GM12878 (cell line): ENCODE results near the gene TRPM1. TPM values are rescaled to one million over a fixed set of nuclear protein-coding genes. Genes with fewer than 3 reads are reported as not detected.

ENCODE experiments used
- BCL3 ChIP-seq: IDR thresholded peaks from 2 replicates; pipeline ENCODE4 v1.6.1; 2011; ENCODE audit warnings: borderline replicate concordance, low read depth, mild to moderate bottlenecking, moderate library complexity, low read length; ENCODE audit not compliant: insufficient read depth, poor library complexity, severe bottlenecking
- BHLHE40 ChIP-seq, 2 experiments: fragments of 450-650 bp in 1 of 2; IDR thresholded peaks; 2 replicates each; pipeline ENCODE4 v1.6.1; 2011 to 2017; ENCODE audit warnings: low read depth in 2 of 2, borderline replicate concordance in 1 of 2, improper control_type of control experiment in 1 of 2, low read length in 1 of 2, mild to moderate bottlenecking in 1 of 2
- CBFB ChIP-seq: IDR thresholded peaks from 2 replicates; pipeline ENCODE4 v1.6.1; 2016; ENCODE audit warnings: antibody characterized with exemption, low read depth
- CBX3 ChIP-seq: fragments of 200-600 bp; sonication (generic); IDR thresholded peaks from 2 replicates; pipeline ENCODE4 v1.6.1; 2016; ENCODE audit warnings: low read depth, borderline replicate concordance
- FOXM1 ChIP-seq: IDR thresholded peaks from 2 replicates; pipeline ENCODE4 v1.6.1; 2012; ENCODE audit warnings: low read depth, mild to moderate bottlenecking, inconsistent platforms, low read length, moderate library complexity
- PAX5 ChIP-seq: IDR thresholded peaks from 2 replicates; pipeline ENCODE4 v1.6.1; 2011; ENCODE audit warnings: low read depth, low read length, borderline replicate concordance
- PML ChIP-seq: IDR thresholded peaks from 2 replicates; pipeline ENCODE4 v1.6.1; 2012; ENCODE audit warnings: low read length, inconsistent platforms
- POU2F2 ChIP-seq: IDR thresholded peaks from 3 replicates; pipeline ENCODE4 v1.6.1; 2011; ENCODE audit warnings: low read depth, mild to moderate bottlenecking, low read length, borderline replicate concordance
- RBBP5 ChIP-seq: fragments of 200-600 bp; sonication (generic); conservative IDR thresholded peaks from 2 replicates; pipeline ENCODE4 v1.6.1; 2016
- RCOR1 ChIP-seq: conservative IDR thresholded peaks from 2 replicates; pipeline ENCODE4 v1.6.1; 2012; ENCODE audit warnings: low read depth, low read length, improper control_type of control experiment
- RUNX3 ChIP-seq: IDR thresholded peaks from 2 replicates; pipeline ENCODE4 v1.6.1; 2012; ENCODE audit warnings: low read length, inconsistent platforms
- SIN3A ChIP-seq: IDR thresholded peaks from 2 replicates; pipeline ENCODE4 v1.6.1; 2012; ENCODE audit warnings: low read depth, low read length, improper control_type of control experiment
- SREBF1 ChIP-seq: IDR thresholded peaks from 2 replicates; pipeline ENCODE4 v1.6.1; 2012; ENCODE audit warnings: mild to moderate bottlenecking, low read length
- SREBF2 ChIP-seq: IDR thresholded peaks from 2 replicates; pipeline ENCODE4 v1.6.1; 2012; ENCODE audit warnings: mild to moderate bottlenecking, low read length
- SUPT20H ChIP-seq: IDR thresholded peaks from 2 replicates; pipeline ENCODE4 v1.6.1; 2011; ENCODE audit warnings: low read depth, mild to moderate bottlenecking, low read length, moderate library complexity, borderline replicate concordance; ENCODE audit not compliant: control insufficient read depth
- TCF12 ChIP-seq: IDR thresholded peaks from 2 replicates; pipeline ENCODE4 v1.6.1; 2011; ENCODE audit warnings: low read depth, mild to moderate bottlenecking, low read length
- TCF7 ChIP-seq: IDR thresholded peaks from 2 replicates; pipeline ENCODE4 v1.6.1; 2014; ENCODE audit warnings: antibody characterized with exemption, borderline replicate concordance
- WRNIP1 ChIP-seq: IDR thresholded peaks from 2 replicates; pipeline ENCODE4 v1.6.1; 2011; ENCODE audit warnings: low read depth, low read length, improper control_type of control experiment, borderline replicate concordance
- YBX1 ChIP-seq: fragments of 450-650 bp; IDR thresholded peaks from 2 replicates; pipeline ENCODE4 v1.6.1; 2016; ENCODE audit warnings: antibody characterized with exemption
- ZBED1 ChIP-seq: IDR thresholded peaks from 2 replicates; pipeline ENCODE4 v1.6.1; 2016; ENCODE audit warnings: borderline replicate concordance
- ZNF24 ChIP-seq: fragments of 450-650 bp; IDR thresholded peaks from 2 replicates; pipeline ENCODE4 v1.6.1; 2017; ENCODE audit warnings: antibody characterized with exemption, mild to moderate bottlenecking
- ZNF592 ChIP-seq: fragments of 450-650 bp; IDR thresholded peaks from 2 replicates; pipeline ENCODE4 v1.6.1; 2017; ENCODE audit warnings: mild to moderate bottlenecking, moderate library complexity
- polyA plus RNA-seq, 11 experiments: library from polyadenylated mRNA; depleted of rRNA in 4 of 11; unstranded in 6 of 11; stranded (reverse) in 5 of 11; fragments of >200 nt; fragmentation: Nextera tagmentation in 4 of 11; fragmentation: Illumina TruSeq in 1 of 11; extraction: Ambion mirVana in 4 of 11; extraction: Trizol in 1 of 11; gene quantifications; 1 replicate in 1 of 11; 2 replicates in 10 of 11; pipeline versions ENCODE4 v1.2.1 to v1.2.3, GENCODE V29; 2011 to 2016; ENCODE audit warnings: inconsistent platforms in 2 of 11, missing spikeins in 2 of 11, low read depth in 1 of 11
- total RNA-seq, 4 experiments: library from RNA; depleted of rRNA in 3 of 4; stranded (reverse); fragments of >200 nt in 3 of 4; fragmentation: Illumina TruSeq in 1 of 4; extraction: Trizol in 1 of 4; gene quantifications; 2 replicates each; pipeline versions ENCODE4 v1.2.1 to v1.2.3, GENCODE V29; 2013 to 2021
- TF ChIP-seq, protein P1 (sequence below): fragments of 450-650 bp; IDR thresholded peaks from 2 replicates; pipeline ENCODE4 v1.6.1; 2017; ENCODE audit warnings: antibody characterized with exemption, mild to moderate bottlenecking, moderate library complexity
- TF ChIP-seq, protein P2 (sequence below): fragments of 450-650 bp; IDR thresholded peaks from 2 replicates; pipeline ENCODE4 v1.6.1; 2017; ENCODE audit warnings: borderline replicate concordance

TRPM1 gene
- total and polyA plus RNA-seq, 10 of the 15 experiments (the other 5 are each of a cell fraction or from before 2014, with no cell fraction given): 0.01 to 0.10 (median 0.05) TPM; not detected in 4

- TF ChIP-seq POU2F2 (0 out of 3 replicates have a peak, but pooled peaks have one; percentile 46), CBFB (no peak), TCF7 (no peak), YBX1 (no peak), SREBF1 (peak; percentile 45; the same call in 1 of the 2 replicates), RBBP5 (no peak), PML (no peak), ZNF24 (no peak), BCL3 (no peak), SIN3A (no peak), SREBF2 (no peak), WRNIP1 (no peak), FOXM1 (peak; percentile 51; the same call in 1 of the 2 replicates), TCF12 (no peak), RUNX3 (peak; percentile 80), CBX3 (no peak), ZBED1 (no peak), PAX5 (peak; percentile 96), RCOR1 (no peak), BHLHE40 (IDR thresholded peaks at IDR 0.05; ENCODE audit: borderline replicate concordance in 1 of 2, low read depth in 2 of 2, low read length in 1 of 2) (no peak), SUPT20H (no peak), ZNF592 (no peak)
- TF ChIP-seq, protein P1, sequence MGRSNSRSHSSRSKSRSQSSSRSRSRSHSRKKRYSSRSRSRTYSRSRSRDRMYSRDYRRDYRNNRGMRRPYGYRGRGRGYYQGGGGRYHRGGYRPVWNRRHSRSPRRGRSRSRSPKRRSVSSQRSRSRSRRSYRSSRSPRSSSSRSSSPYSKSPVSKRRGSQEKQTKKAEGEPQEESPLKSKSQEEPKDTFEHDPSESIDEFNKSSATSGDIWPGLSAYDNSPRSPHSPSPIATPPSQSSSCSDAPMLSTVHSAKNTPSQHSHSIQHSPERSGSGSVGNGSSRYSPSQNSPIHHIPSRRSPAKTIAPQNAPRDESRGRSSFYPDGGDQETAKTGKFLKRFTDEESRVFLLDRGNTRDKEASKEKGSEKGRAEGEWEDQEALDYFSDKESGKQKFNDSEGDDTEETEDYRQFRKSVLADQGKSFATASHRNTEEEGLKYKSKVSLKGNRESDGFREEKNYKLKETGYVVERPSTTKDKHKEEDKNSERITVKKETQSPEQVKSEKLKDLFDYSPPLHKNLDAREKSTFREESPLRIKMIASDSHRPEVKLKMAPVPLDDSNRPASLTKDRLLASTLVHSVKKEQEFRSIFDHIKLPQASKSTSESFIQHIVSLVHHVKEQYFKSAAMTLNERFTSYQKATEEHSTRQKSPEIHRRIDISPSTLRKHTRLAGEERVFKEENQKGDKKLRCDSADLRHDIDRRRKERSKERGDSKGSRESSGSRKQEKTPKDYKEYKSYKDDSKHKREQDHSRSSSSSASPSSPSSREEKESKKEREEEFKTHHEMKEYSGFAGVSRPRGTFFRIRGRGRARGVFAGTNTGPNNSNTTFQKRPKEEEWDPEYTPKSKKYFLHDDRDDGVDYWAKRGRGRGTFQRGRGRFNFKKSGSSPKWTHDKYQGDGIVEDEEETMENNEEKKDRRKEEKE: no peak
- TF ChIP-seq, protein P2, sequence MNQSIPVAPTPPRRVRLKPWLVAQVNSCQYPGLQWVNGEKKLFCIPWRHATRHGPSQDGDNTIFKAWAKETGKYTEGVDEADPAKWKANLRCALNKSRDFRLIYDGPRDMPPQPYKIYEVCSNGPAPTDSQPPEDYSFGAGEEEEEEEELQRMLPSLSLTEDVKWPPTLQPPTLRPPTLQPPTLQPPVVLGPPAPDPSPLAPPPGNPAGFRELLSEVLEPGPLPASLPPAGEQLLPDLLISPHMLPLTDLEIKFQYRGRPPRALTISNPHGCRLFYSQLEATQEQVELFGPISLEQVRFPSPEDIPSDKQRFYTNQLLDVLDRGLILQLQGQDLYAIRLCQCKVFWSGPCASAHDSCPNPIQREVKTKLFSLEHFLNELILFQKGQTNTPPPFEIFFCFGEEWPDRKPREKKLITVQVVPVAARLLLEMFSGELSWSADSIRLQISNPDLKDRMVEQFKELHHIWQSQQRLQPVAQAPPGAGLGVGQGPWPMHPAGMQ: no peak
These were observed 95.9 kb downstream of the TRPM1 start (continued) for GRCh38 chr15:31005660-31006059.
